ENCODE results near the gene ZNF784.

DNA sequence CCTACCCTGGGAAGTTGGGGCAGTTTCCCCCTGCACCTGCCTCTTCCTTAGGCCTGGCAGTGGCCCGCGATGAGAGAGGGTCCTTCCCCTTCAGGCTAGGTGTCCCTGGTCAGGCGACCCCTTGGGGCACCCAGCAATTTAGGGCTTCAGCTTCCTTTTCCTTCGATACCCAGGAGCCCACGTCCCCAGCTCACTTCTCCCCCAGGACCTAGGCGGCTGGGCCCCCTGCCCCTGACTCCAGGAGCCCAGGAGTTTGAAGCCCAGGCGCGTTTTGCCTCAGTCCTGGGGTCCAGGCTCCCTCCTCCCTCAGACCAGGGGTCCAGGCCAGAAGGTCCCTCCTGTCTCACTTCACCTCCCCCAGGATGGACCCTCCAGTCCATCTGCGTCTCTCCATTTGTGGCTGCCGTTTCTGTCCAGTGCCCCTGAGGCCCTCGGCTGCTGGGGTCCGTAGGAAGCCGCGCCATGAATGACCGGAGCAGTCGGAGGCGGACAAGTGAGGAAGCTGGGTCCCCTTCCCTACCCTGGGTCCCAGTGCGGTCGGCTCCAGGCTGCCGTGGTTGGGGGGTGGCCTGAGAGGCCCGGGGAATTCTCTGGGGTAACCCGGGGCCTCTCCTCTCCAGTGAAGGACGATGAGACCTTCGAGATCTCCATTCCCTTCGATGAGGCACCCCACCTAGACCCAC lies 24.4 kb upstream of the ZNF784 start:
- TF ChIP-seq GATA2 (IDR thresholded peaks at IDR 0.05; ENCODE audit: low read depth, low read length) (no peak), GATA3 (IDR thresholded peaks at IDR 0.05; ENCODE audit: low read depth, low read length) (no peak)

Data from SH-SY5Y (cell line).